GM21360 (cell line): Measurements from ENCODE around the gene P2RX1.
"Not testable (repeated sequence)": the region's sequence is repeated elsewhere in the genome, so short reads cannot be mapped to it uniquely, and the experiment has no call there.

ENCODE experiments used
- ATAC-seq: cut with Tn5 transposase; IDR thresholded peaks from one replicate; pipeline ENCODE4 v1.9.1; 2021; ENCODE audit warnings: mild to moderate bottlenecking, moderate library complexity; ENCODE audit not compliant: unreplicated experiment

P2RX1 gene

DNA sequence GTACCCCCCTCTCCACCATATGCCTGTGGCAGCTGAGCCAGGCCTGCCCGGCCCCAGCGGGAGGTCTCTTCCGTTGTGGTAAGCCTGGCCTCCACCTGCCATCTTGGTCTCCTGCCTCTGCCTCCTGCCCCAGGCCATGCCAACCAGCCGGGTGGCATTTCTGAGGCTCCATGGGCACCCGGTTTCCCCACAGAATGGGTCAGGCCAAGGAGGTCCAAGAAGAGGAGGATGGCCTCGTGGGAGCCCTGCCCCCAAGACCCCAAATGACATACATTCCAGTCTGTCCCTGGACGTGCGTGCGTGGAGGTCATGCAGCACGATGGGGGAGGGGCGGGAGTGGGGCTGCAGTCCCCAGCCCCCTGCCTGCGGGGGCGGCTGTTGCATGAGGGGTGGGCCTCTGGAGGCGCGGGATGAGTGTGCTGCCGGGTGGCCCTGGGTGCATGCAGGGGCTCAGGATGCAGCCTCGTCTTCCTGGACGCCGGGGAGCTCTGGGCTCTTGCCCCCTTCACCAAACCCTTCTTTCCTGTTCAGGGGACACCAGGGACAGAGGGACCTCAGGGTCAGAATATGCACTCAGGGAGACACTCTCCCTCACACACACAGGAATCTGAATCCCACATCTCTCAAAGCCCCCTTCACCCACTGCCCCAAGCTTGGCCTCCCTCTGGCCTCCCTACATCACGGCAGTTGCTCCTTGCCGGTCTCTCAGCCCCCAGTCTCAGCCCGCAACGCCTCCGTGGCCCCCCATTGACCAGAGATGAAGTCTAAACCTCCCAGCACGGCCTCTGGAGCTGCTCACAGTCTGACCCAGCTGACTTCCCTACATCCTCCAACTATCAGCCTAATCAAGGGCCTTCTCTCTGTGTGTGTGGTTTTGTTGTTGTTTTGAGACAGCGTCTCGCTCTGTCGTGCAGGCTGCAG, 54.2 kb downstream of the P2RX1 start:
- ATAC-seq: no peak

DNA sequence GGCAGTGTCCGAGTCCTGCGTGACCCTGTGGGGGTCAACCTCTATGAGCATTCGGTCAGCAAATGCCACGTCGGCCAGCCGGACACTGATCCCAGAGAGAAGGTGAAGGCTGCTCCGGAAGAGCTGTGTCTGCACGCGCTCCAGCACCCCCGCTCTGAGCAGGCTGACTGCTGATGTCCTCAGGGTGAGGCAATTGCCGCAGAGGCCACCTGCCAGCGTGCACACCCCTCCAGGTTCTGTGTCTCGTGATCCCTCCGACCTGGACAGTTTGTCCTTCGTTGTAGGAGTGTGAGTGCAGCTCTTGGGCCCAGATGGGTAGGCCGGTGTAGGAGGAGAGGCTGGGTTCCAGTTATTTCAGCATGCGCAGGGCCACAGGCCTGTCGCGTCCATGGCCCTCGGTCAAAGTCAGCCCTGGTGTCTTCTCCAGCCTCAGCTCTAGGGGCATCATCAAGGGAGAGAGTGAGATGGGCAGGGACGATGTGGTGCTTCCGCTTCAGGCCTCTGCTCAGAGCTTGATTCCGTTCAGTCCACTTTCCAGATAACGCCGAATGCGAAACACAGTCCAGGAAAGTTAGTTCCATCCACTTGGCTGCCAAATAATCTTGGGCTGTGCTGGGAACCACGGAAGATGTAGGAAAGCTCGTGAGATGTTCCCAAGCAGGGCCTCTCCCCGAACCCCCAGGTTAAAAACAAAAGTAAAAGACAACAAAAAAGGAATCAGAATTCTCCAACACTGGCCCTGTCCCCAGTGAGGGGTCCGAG, 55.1 kb downstream of the P2RX1 start:
- ATAC-seq: no peak

GRCh38 chr17:3859940-3860339, 56.3 kb downstream of the P2RX1 start:
- no peak for ATAC-seq

DNA sequence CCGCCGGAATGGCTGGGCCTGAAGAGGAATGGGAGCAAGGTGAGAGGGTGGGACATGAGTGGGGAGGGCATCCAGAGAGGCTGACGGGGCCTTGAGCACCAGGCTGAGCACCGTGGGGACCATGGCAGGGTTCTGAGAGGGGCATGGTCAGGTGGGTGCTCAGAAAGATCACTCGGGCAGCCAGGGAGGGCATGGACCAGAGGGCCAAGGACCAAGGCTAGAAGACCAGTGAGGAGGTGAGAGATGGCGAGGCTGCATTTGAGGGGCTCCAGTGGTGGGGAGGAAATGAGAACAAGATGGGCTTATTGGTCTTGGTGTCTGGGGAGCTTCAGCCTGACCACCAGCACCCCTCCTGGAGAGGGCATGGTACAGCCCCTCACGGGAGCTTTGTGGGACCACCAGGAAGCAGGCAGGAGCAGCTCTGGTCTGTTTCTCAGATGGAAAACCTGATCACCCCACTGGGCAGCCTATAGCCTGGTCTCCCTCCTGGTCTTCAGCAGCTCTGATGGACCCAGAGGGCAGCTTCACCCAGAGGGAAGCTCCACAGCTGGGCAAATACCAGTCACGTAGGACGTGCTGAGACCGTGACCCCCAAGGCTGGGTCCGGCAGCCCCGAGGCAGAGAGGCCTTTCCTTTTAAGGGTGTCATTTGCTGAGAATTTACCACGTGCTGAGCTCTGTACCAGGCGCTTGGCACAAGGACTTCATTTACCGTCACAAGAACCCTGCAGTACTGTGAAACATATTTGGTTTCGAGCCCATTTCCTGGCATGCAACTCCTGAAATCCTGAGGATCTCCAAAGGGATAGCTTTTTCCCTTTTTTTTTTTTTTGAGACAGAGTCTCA, 58.8 kb downstream of the P2RX1 start:
- no peak for ATAC-seq

GRCh38 chr17:3854204-3854603, 62.1 kb downstream of the P2RX1 start:
- ATAC-seq: not testable (repeated sequence)

GRCh38 chr17:3852561-3852960, 63.7 kb downstream of the P2RX1 start:
- no peak for ATAC-seq

DNA sequence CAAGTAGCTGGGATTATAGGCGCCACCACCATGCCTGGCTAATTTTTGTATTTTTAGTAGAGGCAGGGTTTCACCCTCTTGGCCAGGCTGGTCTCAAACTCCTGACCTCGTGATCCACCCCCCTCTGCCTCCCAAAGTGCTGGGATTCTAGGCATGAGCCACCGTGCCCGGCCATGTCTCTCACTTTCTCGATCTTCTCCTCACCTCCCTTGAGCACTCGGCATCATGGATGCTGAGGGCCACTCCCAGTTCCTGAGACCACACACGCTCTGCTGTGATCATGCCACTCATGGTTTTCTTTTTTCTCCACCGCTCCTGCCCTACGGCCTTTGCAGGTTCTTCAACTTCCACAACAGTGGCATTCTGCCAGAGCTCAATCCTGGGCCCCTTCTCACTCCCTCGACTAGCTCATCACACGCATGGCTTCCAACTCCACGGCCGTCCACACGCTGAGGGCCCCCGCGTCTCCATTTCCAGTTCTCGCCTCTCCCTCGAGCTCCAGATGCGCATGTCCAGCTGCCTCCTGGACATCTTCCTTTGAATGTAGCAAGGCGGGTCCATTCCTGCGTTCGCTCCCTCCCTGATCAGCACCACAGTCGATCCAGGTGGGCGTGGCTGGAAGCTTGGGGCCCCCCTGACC, 64.7 kb downstream of the P2RX1 start:
- ATAC-seq: no peak

GRCh38 chr17:3848229-3848835, 67.9 kb downstream of the P2RX1 start:
- ATAC-seq: no peak

DNA sequence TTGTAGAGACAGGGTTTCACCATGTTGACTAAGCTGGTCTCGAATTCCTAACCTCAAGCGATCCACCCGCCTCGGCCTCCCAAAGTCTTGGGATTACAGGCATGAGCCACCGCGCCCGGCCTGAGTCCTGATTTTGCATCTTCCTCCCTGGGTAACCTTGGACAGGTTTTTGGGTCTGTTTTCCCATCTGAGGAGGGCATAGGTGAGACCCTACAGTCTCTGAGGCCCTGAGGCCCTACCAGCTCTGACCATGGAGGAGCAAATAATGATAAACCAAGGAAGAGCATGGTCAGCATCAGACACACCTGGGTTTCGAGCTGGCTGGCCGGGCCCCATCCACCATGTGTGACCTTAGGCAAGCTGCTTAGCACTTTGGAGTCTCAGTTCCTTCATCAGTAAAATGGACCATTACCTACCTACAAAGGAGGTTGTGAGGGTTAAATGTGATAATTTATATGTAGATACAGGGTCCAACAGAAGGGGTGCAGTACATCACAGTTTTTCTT, 69.0 kb downstream of the P2RX1 start:
- ATAC-seq: no peak
